Measurements from ENCODE around the gene TMEM131.

The TMEM131 gene

DNA sequence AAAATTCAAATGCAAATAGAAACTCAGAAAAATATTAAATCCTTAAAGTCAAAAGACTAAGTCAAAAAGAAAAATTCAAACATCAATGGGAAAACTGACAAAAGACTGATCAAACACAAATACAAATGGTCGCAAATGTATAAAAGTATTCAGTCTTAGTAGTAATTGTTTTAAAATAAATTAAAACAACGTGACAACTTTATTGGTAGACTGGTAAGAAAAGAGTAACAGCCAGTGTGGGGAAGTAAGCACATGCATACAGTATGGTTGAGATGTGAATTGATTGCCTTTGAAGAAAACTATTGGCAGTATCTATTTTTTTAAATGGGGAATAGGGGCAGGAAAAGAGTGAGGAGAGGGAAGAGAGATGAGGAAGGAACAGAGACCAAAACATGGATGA, 9.8 kb downstream of the TMEM131 start:
- H3K27ac ChIP-seq (replicated peaks) = no peak overlapping the region
- no peak for TF ChIP-seq SPI1 (IDR thresholded peaks at IDR 0.05; ENCODE audit: borderline replicate concordance, low read depth)
- TF ChIP-seq, protein P1, sequence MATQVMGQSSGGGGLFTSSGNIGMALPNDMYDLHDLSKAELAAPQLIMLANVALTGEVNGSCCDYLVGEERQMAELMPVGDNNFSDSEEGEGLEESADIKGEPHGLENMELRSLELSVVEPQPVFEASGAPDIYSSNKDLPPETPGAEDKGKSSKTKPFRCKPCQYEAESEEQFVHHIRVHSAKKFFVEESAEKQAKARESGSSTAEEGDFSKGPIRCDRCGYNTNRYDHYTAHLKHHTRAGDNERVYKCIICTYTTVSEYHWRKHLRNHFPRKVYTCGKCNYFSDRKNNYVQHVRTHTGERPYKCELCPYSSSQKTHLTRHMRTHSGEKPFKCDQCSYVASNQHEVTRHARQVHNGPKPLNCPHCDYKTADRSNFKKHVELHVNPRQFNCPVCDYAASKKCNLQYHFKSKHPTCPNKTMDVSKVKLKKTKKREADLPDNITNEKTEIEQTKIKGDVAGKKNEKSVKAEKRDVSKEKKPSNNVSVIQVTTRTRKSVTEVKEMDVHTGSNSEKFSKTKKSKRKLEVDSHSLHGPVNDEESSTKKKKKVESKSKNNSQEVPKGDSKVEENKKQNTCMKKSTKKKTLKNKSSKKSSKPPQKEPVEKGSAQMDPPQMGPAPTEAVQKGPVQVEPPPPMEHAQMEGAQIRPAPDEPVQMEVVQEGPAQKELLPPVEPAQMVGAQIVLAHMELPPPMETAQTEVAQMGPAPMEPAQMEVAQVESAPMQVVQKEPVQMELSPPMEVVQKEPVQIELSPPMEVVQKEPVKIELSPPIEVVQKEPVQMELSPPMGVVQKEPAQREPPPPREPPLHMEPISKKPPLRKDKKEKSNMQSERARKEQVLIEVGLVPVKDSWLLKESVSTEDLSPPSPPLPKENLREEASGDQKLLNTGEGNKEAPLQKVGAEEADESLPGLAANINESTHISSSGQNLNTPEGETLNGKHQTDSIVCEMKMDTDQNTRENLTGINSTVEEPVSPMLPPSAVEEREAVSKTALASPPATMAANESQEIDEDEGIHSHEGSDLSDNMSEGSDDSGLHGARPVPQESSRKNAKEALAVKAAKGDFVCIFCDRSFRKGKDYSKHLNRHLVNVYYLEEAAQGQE (IDR thresholded peaks at IDR 0.05; ENCODE audit: insufficient replicate concordance, low read depth) = no peak
- no peak for TF ChIP-seq POLR2AphosphoS5 (IDR thresholded peaks at IDR 0.05; ENCODE audit: low read depth)
- no peak for TF ChIP-seq GABPA (IDR thresholded peaks at IDR 0.05; ENCODE audit: low read depth)
- TF ChIP-seq, protein P2, sequence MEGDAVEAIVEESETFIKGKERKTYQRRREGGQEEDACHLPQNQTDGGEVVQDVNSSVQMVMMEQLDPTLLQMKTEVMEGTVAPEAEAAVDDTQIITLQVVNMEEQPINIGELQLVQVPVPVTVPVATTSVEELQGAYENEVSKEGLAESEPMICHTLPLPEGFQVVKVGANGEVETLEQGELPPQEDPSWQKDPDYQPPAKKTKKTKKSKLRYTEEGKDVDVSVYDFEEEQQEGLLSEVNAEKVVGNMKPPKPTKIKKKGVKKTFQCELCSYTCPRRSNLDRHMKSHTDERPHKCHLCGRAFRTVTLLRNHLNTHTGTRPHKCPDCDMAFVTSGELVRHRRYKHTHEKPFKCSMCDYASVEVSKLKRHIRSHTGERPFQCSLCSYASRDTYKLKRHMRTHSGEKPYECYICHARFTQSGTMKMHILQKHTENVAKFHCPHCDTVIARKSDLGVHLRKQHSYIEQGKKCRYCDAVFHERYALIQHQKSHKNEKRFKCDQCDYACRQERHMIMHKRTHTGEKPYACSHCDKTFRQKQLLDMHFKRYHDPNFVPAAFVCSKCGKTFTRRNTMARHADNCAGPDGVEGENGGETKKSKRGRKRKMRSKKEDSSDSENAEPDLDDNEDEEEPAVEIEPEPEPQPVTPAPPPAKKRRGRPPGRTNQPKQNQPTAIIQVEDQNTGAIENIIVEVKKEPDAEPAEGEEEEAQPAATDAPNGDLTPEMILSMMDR (IDR thresholded peaks at IDR 0.05; ENCODE audit: insufficient read depth, low read length) = no peak
- DNase-seq (ENCODE audit: low read depth in 1 of 2, low spot score in 1 of 2) = no peak
- no peak overlapping the region for H3K4me3 ChIP-seq (replicated peaks; ENCODE audit: insufficient read depth, low read length)
- H3K27me3 ChIP-seq (ENCODE audit: insufficient read depth, poor library complexity, severe bottlenecking) = no peaks in the 10 kb centered on the region

DNA sequence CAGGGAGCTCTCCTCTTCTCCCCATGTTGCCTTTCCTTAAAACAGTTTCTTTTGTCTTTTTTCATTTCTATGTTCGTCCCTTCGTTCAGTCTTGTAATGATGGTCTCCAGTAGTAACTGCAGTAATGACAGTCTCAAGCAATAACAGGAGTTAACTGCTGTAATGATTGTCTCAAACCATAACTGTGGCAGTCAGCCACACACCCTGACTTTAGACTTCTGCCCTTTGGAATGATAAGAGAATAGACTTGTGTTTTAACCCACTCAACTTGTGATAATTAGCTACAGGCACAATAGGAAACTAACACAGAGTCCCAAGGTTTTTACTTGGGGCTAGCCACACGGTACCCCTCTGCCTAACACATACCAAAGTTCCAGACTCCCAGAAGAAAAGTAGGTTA, 12.1 kb downstream of the TMEM131 start:
- Histone ChIP-seq H3K27ac (replicated peaks) (no peak overlapping the region), H3K4me3 (replicated peaks; ENCODE audit: insufficient read depth, low read length) (no peak overlapping the region), H3K27me3 (ENCODE audit: insufficient read depth, poor library complexity, severe bottlenecking) (no peaks in the 10 kb centered on the region)
- DNase-seq (ENCODE audit: low read depth in 1 of 2, low spot score in 1 of 2) = no peak
- no peak for TF ChIP-seq GABPA (IDR thresholded peaks at IDR 0.05; ENCODE audit: low read depth)
- TF ChIP-seq, protein P2 (IDR thresholded peaks at IDR 0.05; ENCODE audit: insufficient read depth, low read length) = no peak
- no peak for TF ChIP-seq SPI1 (IDR thresholded peaks at IDR 0.05; ENCODE audit: borderline replicate concordance, low read depth)
- TF ChIP-seq, protein P1 (IDR thresholded peaks at IDR 0.05; ENCODE audit: insufficient replicate concordance, low read depth) = no peak
- TF ChIP-seq POLR2AphosphoS5 (IDR thresholded peaks at IDR 0.05; ENCODE audit: low read depth) = no peak

DNA sequence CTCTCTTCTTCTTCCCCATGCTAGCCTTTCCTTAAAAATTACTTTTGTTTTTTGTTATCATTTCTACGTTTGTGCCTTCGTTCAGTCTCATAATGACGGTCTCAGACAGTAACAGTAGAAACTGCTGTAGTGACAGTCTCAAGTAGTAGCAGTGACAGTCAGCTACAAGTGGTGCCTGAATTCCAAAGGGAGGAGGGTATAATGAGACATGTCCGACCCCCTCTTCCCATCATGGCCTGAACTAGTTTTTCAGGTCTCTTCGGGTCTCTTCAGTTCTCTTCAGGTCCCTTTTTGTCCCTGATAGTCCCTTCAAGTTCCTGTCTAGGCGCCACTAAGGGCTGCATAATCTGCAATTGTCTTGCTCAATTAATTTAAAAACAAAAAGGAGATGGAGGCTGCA, 12.6 kb downstream of the TMEM131 start:
- no peak overlapping the region for H3K4me3 ChIP-seq (replicated peaks; ENCODE audit: insufficient read depth, low read length)
- no peak for TF ChIP-seq POLR2AphosphoS5 (IDR thresholded peaks at IDR 0.05; ENCODE audit: low read depth)
- TF ChIP-seq, protein P2 (IDR thresholded peaks at IDR 0.05; ENCODE audit: insufficient read depth, low read length) = no peak
- TF ChIP-seq SPI1 (IDR thresholded peaks at IDR 0.05; ENCODE audit: borderline replicate concordance, low read depth) = no peak
- no peak for TF ChIP-seq GABPA (IDR thresholded peaks at IDR 0.05; ENCODE audit: low read depth)
- no peak overlapping the region for H3K27ac ChIP-seq (replicated peaks)

DNA sequence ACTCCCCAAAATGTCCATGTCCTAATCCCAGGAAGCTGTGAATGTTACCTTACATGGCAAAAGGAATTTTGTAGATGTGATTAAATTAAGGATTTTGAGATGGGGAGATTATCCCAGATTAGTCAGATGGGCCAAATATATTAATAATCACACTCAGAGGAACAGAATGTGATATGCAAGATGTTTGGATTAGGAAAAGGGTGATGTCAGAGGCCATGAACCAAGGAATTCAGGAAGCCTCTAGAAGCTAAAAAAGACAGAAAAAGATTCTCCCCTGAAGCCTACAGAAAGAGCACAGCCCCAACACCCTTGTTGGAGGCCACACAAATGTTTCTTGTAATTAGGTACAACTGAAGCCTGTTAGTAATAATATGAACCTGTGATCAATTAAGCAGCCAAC, 13.1 kb downstream of the TMEM131 start:
- H3K27ac ChIP-seq (replicated peaks) = no peak overlapping the region
- TF ChIP-seq SPI1 (IDR thresholded peaks at IDR 0.05; ENCODE audit: borderline replicate concordance, low read depth) = no peak
- H3K27me3 ChIP-seq (ENCODE audit: insufficient read depth, poor library complexity, severe bottlenecking) = no peaks in the 10 kb centered on the region
- H3K4me3 ChIP-seq (replicated peaks; ENCODE audit: insufficient read depth, low read length) = no peak overlapping the region
- no peak for DNase-seq (ENCODE audit: low read depth in 1 of 2, low spot score in 1 of 2)

More for the DNA sequence above, 12.6 kb downstream of the TMEM131 start:
- H3K27me3 ChIP-seq (ENCODE audit: insufficient read depth, poor library complexity, severe bottlenecking) = no peaks in the 10 kb centered on the region
- no peak for DNase-seq (ENCODE audit: low read depth in 1 of 2, low spot score in 1 of 2)

Data from HL-60 (cell line).